ACC112 (cell line): Measurements from ENCODE around the gene MRTO4.
"Not testable (repeated sequence)": the region's sequence is repeated elsewhere in the genome, so short reads cannot be mapped to it uniquely, and the experiment has no call there.

Experiments used
- H2AFZ ChIP-seq: fragments of 200-600 bp; sonication (generic); one replicate; pipeline ENCODE4 v1.6.0; 2017; ENCODE audit warnings: antibody characterized with exemption, low read length; ENCODE audit not compliant: unreplicated experiment
- H3K27ac ChIP-seq: fragments of 200-600 bp; sonication (generic); 2 replicates; pipeline ENCODE4 v1.5.1; 2014; ENCODE audit warnings: low read depth, mild to moderate bottlenecking, antibody characterized with exemption, low read length, moderate library complexity
- H3K27me3 ChIP-seq: fragments of 200-600 bp; sonication (generic); 2 replicates; pipeline ENCODE4 v1.6.1; 2014; ENCODE audit warnings: mild to moderate bottlenecking, antibody characterized with exemption, low read length, moderate library complexity, mixed read lengths; ENCODE audit not compliant: insufficient read depth
- H3K36me3 ChIP-seq: fragments of 200-600 bp; sonication (generic); 2 replicates; pipeline ENCODE4 v1.6.1; 2016; ENCODE audit warnings: mild to moderate bottlenecking, antibody characterized with exemption, low read length, moderate library complexity, mixed read lengths; ENCODE audit not compliant: insufficient read depth
- H3K4me1 ChIP-seq: fragments of 200-600 bp; sonication (generic); one replicate; pipeline ENCODE4 v1.6.1; 2016; ENCODE audit warnings: low read length, mixed read lengths; ENCODE audit not compliant: insufficient read depth, unreplicated experiment, control insufficient read depth
- H3K4me3 ChIP-seq: fragments of 200-600 bp; sonication (generic); 2 replicates; pipeline ENCODE4 v1.5.1; 2014; ENCODE audit warnings: mild to moderate bottlenecking, low read depth, low read length
- H3K79me2 ChIP-seq: fragments of 200-600 bp; sonication (generic); one replicate; pipeline ENCODE4 v1.6.0; 2016; ENCODE audit warnings: low read length; ENCODE audit not compliant: control insufficient read depth, unreplicated experiment, insufficient read depth

The MRTO4 gene

GRCh38 chr1:19255288-19255687 is 3.7 kb downstream of the MRTO4 start:
- no peak overlapping the region for H3K27ac ChIP-seq
- peaks cover 26% of the 10 kb centered on the region for H3K36me3 ChIP-seq
- H3K4me1 ChIP-seq = peaks cover 33% of the 10 kb centered on the region
- H3K27me3 ChIP-seq = no peaks in the 10 kb centered on the region
- H3K4me3 ChIP-seq = no peak overlapping the region
- peaks cover 60% of the 10 kb centered on the region for H3K79me2 ChIP-seq
- no peak overlapping the region for H2AFZ ChIP-seq

DNA sequence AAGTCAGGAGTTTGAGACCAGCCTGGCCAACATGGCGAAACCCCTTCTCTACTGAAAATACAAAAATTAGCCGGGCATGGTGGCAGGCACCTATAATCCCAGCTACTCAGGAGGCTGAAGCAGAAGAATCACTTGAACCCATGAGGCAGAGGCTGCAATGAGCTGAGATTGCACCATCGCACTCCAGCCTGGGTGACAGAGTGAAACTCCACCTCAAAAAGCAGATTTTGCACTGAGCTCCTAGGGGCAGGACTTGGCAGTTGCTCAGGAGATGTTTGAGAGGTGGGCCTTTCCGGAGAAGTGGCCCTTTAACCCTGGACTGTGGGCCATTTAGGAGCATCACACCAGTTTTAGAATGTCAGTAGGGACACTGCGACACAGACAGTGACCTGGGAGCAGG is 4.7 kb downstream of the MRTO4 start:
- H3K27ac ChIP-seq = peak overlapping the region; percentile 84

DNA sequence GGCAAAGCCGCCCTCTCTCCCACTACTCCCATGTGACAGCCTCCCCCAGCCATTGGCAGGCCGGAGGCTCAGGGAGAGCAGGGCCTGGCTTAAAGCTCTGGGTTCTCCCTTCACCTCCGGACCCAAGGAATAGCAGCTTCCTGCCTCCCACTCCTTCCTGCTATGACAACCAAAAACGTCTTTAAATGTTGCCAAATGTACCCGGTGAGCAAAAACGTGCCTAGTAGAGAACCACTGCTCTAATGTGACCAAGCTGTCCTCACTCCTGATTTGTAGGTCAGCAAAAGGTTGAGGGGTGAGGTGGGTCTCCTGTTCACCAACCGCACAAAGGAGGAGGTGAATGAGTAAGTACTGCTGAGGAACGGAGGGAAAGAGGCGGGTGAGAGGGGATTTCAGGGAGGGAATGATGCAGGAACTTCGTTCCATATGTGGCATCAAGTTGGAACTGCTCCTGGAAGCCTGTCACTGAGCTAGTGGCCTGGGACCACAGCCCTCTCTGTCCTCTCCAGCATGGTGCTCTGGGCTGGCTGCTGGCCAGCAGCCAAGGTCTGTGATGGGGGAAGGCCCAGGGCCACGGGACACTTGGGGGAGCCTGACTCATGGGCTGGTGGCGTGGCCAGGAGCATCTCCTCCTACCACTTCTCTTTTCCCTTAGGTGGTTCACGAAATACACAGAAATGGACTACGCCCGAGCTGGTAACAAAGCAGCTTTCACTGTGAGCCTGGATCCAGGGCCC is 5.7 kb downstream of the MRTO4 start:
- Histone ChIP-seq H3K27me3 (no peaks in the 10 kb centered on the region), H3K27ac (peak overlapping the region; percentile 84), H2AFZ (no peak overlapping the region), H3K79me2 (peaks cover 40% of the 10 kb centered on the region), H3K4me3 (no peak overlapping the region), H3K4me1 (peaks cover 38% of the 10 kb centered on the region), H3K36me3 (peaks cover 29% of the 10 kb centered on the region)

More for the DNA sequence above, 4.7 kb downstream of the MRTO4 start:
- Histone ChIP-seq H3K4me1 (peaks cover 38% of the 10 kb centered on the region), H3K36me3 (peaks cover 29% of the 10 kb centered on the region), H3K79me2 (peaks cover 50% of the 10 kb centered on the region)
- not testable (repeated sequence) for H3K27me3 ChIP-seq, H2AFZ ChIP-seq, H3K4me3 ChIP-seq

DNA sequence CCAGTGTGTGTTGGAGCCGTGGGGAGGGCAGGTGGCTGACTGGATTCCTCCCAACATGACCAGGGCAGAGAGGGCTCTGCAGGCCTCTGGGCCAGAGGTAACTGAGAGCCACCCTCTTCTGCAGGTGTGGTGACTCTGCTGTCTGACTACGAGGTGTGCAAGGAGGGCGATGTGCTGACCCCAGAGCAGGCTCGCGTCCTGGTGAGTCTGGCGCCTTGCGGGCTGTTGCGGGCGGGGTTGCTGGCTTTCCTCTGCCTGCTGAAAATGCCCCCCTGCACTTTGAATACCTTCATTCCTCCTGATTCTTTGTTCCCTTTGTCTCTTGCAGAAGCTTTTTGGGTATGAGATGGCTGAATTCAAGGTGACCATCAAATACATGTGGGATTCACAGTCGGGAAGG is 6.7 kb downstream of the MRTO4 start:
- peaks cover 30% of the 10 kb centered on the region for H3K79me2 ChIP-seq
- peaks cover 29% of the 10 kb centered on the region for H3K36me3 ChIP-seq
- H3K27ac ChIP-seq = no peak overlapping the region
- peaks cover 30% of the 10 kb centered on the region for H3K4me1 ChIP-seq
- no peak overlapping the region for H2AFZ ChIP-seq
- no peak overlapping the region for H3K4me3 ChIP-seq
- H3K27me3 ChIP-seq = no peaks in the 10 kb centered on the region

DNA sequence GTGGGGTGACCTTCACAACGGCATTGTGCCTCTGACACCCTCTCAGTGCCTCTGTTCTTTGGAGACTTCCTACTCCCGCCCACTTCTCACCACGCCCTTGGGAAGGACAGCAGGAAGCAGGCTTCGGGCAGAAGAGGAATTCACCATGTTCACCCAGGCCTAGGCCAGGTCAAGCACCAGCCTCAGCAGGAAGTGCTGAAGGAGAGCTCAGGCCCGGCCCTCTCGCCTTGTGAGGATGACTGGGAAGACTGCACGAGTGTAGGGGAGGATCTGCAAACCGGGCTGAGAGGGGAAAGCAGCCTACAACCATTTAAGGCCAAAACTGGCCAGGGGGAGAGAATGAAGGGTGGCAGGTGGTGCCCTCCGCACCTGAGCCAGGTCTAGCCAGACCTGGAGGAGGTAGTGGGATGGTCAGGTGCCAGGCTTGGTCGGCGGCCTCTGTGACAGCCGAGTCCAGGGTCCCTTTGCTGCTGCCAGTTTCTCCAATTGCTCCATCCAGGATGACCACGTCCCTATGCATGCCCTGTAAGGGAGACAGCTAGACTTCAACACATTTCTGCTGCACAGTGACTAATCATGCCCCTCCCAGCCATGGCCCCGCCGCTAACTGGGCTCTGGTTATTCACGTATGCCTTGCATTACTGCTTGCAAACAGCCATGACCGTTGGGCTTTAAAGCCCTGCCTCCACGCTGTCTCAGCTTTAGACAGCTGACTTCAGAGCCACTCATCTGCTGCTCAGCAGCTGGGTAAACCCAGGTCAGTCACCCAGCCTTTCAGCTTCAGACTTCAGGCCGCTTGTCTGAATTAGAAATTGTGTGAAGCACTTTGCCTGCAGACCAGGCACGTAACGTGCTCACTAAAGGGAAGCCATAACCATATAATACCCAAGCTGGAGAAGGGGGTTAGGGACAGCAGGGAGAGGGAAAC is 8.9 kb downstream of the MRTO4 start:
- Histone ChIP-seq H3K4me3 (no peak overlapping the region), H3K79me2 (peaks cover 9% of the 10 kb centered on the region), H3K27ac (no peak overlapping the region), H3K4me1 (peaks cover 25% of the 10 kb centered on the region), H3K36me3 (peaks cover 26% of the 10 kb centered on the region; the same call in 1 of the 2 replicates), H2AFZ (no peak overlapping the region), H3K27me3 (no peaks in the 10 kb centered on the region)

GRCh38 chr1:19262047-19262446 is 10.4 kb downstream of the MRTO4 start:
- Histone ChIP-seq H3K27me3 (no peaks in the 10 kb centered on the region), H3K4me1 (peaks cover 18% of the 10 kb centered on the region), H3K36me3 (peaks cover 19% of the 10 kb centered on the region; the same call in 1 of the 2 replicates), H3K79me2 (no peaks in the 10 kb centered on the region), H2AFZ (no peak overlapping the region), H3K27ac (no peak overlapping the region), H3K4me3 (no peak overlapping the region)

- Histone ChIP-seq H3K27me3 (no peaks in the 10 kb centered on the region), H3K4me1 (peaks cover 11% of the 10 kb centered on the region), H3K27ac (no peak overlapping the region), H3K36me3 (peaks cover 15% of the 10 kb centered on the region; the same call in 1 of the 2 replicates), H2AFZ (no peak overlapping the region), H3K79me2 (no peaks in the 10 kb centered on the region), H3K4me3 (no peak overlapping the region)
Observed at GRCh38 chr1:19262744-19263143, 11.1 kb downstream of the MRTO4 start.

DNA sequence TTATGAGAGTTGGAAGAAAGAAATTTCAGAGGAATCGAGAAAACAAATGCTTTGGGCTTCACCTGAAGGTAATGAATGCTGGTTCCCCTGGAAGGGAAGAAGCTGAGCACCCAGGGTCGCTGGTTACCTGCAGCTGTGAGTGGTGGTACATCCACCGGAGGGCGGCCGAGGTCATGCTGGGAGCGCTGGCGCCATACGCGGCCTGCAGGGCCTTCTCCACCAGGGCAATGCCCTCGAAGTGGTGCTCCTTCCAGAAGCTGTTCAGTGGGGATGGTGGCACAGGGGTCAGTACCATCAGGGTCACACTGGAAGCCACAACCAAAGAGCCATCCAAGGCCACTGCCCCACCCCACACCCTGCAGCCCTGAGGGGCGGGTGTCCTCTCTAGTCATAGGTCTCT is 16.8 kb downstream of the MRTO4 start:
- Histone ChIP-seq H3K27me3 (no peaks in the 10 kb centered on the region), H3K4me1 (no peaks in the 10 kb centered on the region), H3K79me2 (no peaks in the 10 kb centered on the region)

GRCh38 chr1:19269427-19270342 is 18.1 kb downstream of the MRTO4 start:
- H3K4me1 ChIP-seq, H3K36me3 ChIP-seq, H2AFZ ChIP-seq: not testable (repeated sequence)

More for the DNA sequence above, 16.8 kb downstream of the MRTO4 start:
- no peaks in the 10 kb centered on the region for H3K36me3 ChIP-seq
- H2AFZ ChIP-seq = no peak overlapping the region
- no peak overlapping the region for H3K4me3 ChIP-seq
- H3K27ac ChIP-seq = no peak overlapping the region

DNA sequence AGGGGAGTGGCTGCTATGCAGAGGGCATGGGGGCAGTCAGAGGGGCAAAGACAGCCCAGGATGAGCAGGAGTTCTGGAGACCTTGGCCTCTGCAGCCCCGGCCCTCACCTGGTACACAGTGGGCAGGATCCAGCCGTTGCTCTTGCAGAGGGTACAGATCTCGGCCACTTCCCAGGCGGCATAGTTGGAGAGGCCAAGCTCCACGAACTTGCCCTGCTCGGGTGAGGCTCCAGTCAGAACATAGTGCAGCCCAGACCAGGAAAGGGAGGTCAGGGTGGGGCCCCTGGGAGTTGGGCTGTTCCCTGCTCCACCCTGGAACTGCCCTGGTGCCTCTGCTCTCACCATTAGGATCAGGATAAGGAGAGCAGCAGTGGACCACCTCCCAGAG is 18.7 kb downstream of the MRTO4 start:
- not testable (repeated sequence) for H3K79me2 ChIP-seq, H3K4me1 ChIP-seq, H3K27me3 ChIP-seq, H3K36me3 ChIP-seq, H3K4me3 ChIP-seq, H2AFZ ChIP-seq, H3K27ac ChIP-seq

More at GRCh38 chr1:19269427-19270342, 18.1 kb downstream of the MRTO4 start:
- not testable (repeated sequence) for H3K79me2 ChIP-seq, H3K27ac ChIP-seq, H3K4me3 ChIP-seq, H3K27me3 ChIP-seq
